Esophagus (tissue), 2 donors: Measurements from ENCODE around the gene FHIT. TPM values are rescaled to one million over a fixed set of nuclear protein-coding genes. Genes with fewer than 3 reads are reported as not detected.

Experiments
- H3K27ac ChIP-seq, 2 donors: one replicate each; pipeline ENCODE4 v1.5.1; 2013; ENCODE audit warnings: low read depth in 2 of 2, mild to moderate bottlenecking in 2 of 2, inconsistent platforms in 1 of 2, low read length in 1 of 2, moderate library complexity in 1 of 2
- H3K27me3 ChIP-seq, 2 donors: one replicate each; pipeline ENCODE4 v1.6.1; 2013; ENCODE audit warnings: low read length in 2 of 2, control low read depth in 1 of 2, mild to moderate bottlenecking in 1 of 2; ENCODE audit not compliant: insufficient read depth in 2 of 2, control insufficient read depth in 1 of 2
- H3K36me3 ChIP-seq, 2 donors: one replicate each; pipeline ENCODE4 v1.6.1; 2013; ENCODE audit warnings: low read length in 1 of 2; ENCODE audit not compliant: control insufficient read depth in 2 of 2, insufficient read depth in 2 of 2
- H3K4me1 ChIP-seq, 2 donors: one replicate each; pipeline ENCODE4 v1.6.1; 2013; ENCODE audit warnings: low read length in 1 of 2; ENCODE audit not compliant: control insufficient read depth in 2 of 2, insufficient read depth in 2 of 2
- H3K4me3 ChIP-seq, 2 donors: one replicate each; pipeline ENCODE4 v1.5.1; 2013; ENCODE audit warnings: low read length in 2 of 2, mild to moderate bottlenecking in 2 of 2, low read depth in 1 of 2, moderate library complexity in 1 of 2
- H3K9me3 ChIP-seq, 2 donors: one replicate each; pipeline ENCODE4 v1.6.1; 2013; ENCODE audit warnings: mild to moderate bottlenecking in 2 of 2, low read depth in 1 of 2, low read length in 1 of 2, moderate library complexity in 1 of 2; ENCODE audit not compliant: control insufficient read depth in 2 of 2, insufficient read depth in 1 of 2
- WGBS, 2 donors: extraction: QIAGEN DNeasy Blood & Tissue Kit; methylation state at CpG; one replicate each; pipeline ENCODE4 v1.1.7; 2013; 5-methylcytosine and 5-hydroxymethylcytosine counted together
- polyA plus RNA-seq, 2 donors: library from polyadenylated mRNA; stranded (reverse); fragments of 200-250 nt; gene quantifications; one replicate each; pipeline ENCODE4 v1.2.3, GENCODE V29; 2013
- donor health status: healthy with polysubstance abuse.
- donor health status: Bipolar disorder and iron deficiency.

The FHIT gene
- polyA plus RNA-seq, 2 donors = 3.4 to 5.0 TPM

DNA sequence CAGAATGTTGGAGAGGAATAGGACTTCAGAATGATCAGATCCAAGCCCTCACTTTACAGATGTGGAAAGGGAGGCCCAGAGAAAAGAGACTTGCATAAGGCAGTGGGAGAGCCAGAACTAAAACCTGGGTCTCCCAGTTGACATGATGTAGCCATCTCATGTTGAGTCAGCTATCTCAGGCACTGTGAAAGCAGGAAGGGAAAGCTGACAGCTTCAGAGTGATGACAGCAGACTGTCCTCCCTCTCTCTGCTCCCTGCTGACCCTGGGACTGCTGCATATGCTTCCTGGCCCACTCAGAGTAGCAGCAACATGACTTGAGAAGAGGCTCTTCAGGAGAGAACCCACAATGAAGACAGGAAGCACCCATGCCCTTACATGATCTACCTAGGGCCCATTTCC lies 14.7 kb downstream of the FHIT start:
- no peak overlapping the region for H3K4me3 ChIP-seq
- no peaks in the 10 kb centered on the region for H3K4me1 ChIP-seq
- no peak overlapping the region for H3K27ac ChIP-seq
- no peaks in the 10 kb centered on the region for H3K9me3 ChIP-seq
- H3K27me3 ChIP-seq = no peaks in the 10 kb centered on the region
- H3K36me3 ChIP-seq = no peaks in the 10 kb centered on the region

DNA sequence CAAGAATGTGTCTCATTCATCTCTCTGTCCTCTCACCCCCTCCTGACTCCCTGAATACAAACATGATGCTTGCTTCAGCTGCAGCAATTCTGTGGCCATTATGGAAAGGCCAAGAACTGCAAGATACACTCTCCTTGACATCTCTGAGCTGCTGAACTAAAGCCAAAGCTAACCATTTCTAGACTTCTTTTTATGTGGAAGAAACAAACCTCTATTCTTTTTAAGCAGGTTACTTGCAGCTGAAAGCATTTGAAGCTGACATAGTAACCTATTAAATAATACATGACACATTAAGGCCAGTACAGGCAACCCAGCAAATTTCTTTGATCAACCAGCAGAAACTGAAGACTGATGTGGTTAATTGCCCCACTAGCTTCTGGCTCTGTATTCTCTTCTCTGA lies 17.5 kb downstream of the FHIT start:
- Histone ChIP-seq H3K36me3 (no peaks in the 10 kb centered on the region), H3K27me3 (no peaks in the 10 kb centered on the region), H3K27ac (no peak overlapping the region), H3K4me1 (no peaks in the 10 kb centered on the region), H3K9me3 (no peaks in the 10 kb centered on the region), H3K4me3 (no peak overlapping the region)

DNA sequence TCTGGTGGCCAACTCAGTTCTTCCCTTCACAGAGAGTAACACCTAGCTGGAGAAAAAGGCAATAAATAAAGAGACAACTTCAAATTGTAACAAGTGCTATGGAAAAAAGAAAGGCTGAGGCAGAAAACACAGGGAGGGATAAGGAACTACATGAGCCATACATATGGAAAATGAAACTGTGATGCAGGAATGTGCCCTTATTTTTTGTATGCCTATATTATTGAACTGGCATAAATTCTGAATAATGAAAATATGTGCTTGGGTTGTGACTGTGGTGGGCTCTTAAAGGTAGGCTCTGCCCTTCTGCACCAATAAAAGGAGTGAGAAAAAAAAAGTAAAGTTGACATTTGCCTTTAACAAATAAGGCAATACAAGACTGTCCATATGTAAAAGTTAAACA lies 19.6 kb downstream of the FHIT start:
- Histone ChIP-seq H3K27me3 (no peaks in the 10 kb centered on the region), H3K27ac (no peak overlapping the region), H3K4me3 (no peak overlapping the region), H3K4me1 (no peaks in the 10 kb centered on the region), H3K36me3 (no peaks in the 10 kb centered on the region), H3K9me3 (no peaks in the 10 kb centered on the region)

DNA sequence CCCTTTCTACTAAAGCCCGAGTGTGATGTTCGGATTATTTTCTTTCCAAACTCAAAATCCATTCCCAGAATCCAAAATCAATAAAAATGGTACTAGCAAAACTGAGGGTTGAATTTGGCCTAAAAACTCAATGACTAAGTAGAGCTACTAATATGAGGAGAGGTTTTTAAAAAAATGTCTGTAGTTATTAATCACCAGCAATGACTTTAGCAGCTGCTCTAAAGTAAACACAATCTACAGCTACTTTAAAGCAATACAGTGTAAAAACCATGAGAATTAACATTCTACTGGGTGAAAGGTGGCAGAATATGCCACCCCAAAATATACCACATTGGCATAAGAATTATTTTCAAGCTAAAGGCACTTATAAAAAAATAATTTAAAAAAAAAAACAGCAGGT lies 23.5 kb downstream of the FHIT start:
- H3K4me1 ChIP-seq = no peaks in the 10 kb centered on the region
- no peaks in the 10 kb centered on the region for H3K36me3 ChIP-seq
- H3K4me3 ChIP-seq = no peak overlapping the region
- H3K9me3 ChIP-seq = no peaks in the 10 kb centered on the region
- H3K27ac ChIP-seq = no peak overlapping the region
- WGBS, 2 donors = 70 to 79% methylated on average over 2 of the region's 2 CpGs
- no peaks in the 10 kb centered on the region for H3K27me3 ChIP-seq

DNA sequence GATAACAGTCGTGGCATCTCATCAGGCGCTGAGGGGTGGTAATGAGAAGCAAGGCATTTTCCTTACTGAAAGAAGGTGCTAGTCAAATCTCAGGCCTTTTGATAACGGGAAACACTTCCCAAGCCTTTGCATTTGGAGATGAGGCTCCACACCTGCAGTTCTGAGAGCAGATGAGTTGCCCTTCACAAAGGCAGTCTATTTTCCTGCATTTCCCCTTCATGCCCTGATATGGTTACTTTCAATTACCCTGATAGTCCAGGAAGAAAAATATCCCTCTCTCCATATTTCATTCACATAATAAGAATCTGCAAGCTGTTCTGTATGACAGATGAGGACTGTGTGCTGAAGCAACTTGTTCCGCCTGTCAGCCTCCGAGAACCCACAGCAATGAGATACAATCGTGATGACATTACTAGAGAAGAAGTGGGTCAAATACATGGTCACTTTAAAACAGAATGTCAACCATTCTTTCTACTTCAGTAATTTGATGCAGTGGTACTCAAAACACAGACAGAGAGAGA lies 25.0 kb downstream of the FHIT start:
- Histone ChIP-seq H3K27ac (no peak overlapping the region), H3K4me1 (no peaks in the 10 kb centered on the region), H3K4me3 (no peak overlapping the region), H3K36me3 (no peaks in the 10 kb centered on the region), H3K9me3 (no peaks in the 10 kb centered on the region), H3K27me3 (no peaks in the 10 kb centered on the region)
- WGBS, 2 donors = 91 to 95% methylated on average over 6 of the region's 6 CpGs

DNA sequence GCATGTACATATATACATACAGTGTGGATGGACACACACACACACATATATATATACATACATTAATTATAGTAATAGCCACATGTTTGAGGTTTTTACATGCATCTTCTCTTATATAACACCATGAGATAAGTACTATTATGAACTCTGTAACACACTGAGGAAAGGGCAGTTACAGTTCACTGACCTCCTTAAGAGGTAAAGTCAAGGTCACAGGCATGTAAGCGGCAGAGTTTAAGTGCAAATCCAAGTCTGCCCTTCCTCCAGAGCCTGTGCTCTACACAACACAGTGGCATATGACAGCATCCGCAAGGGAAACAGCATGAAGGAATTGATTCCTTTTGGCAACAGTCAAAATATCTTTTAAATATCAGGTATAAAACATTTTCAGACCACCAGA lies 26.4 kb downstream of the FHIT start:
- no peaks in the 10 kb centered on the region for H3K36me3 ChIP-seq
- WGBS, 2 donors = 96 to 97% methylated on average over 2 of the region's 2 CpGs
- no peak overlapping the region for H3K4me3 ChIP-seq
- no peaks in the 10 kb centered on the region for H3K27me3 ChIP-seq
- H3K27ac ChIP-seq = no peak overlapping the region
- no peaks in the 10 kb centered on the region for H3K4me1 ChIP-seq
- H3K9me3 ChIP-seq = no peaks in the 10 kb centered on the region

DNA sequence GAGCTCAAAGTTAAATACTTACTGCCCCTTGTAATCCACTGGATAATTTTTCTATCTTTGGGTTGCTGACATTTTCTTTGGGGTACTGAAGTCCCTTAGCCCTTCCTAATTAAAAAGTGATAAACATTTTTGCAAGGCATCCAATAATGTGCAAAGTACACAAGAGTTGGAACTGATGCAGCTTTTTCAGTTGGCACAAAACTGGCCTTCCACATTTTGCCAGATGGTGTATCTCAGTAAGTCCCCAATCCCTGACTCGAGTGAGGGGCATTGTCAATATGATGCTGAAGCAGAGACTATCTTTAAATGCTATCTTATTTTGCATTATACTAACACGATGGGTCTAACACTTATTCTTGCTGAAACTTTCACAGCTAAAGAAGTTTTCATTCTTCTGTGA lies 27.8 kb downstream of the FHIT start:
- no peak overlapping the region for H3K4me3 ChIP-seq

DNA sequence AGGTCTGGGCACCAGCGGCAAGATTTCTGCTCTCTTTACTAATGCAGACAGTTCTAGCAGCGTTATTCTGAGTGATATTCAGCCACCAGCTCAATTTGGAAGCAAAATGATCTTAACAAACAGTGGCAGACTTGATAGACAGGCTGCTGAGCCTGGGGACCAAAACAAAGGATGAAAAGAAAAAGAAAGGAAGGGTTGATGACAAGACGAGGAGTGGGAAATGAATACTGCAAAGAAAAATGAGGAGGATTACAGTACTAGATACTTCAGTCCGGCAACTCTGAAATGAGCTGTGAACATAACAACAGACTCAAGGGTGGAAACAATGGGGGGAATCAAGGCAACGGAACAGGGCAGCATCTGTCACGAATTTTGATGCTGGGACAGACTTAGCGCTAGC lies 28.8 kb downstream of the FHIT start:
- Histone ChIP-seq H3K36me3 (no peaks in the 10 kb centered on the region), H3K27me3 (no peaks in the 10 kb centered on the region), H3K9me3 (no peaks in the 10 kb centered on the region), H3K27ac (no peak overlapping the region), H3K4me1 (no peaks in the 10 kb centered on the region), H3K4me3 (no peak overlapping the region)
- WGBS, 2 donors = 88 to 92% methylated on average over 7 of the region's 7 CpGs

More for the DNA sequence above, 27.8 kb downstream of the FHIT start:
- Histone ChIP-seq H3K9me3 (no peaks in the 10 kb centered on the region), H3K36me3 (no peaks in the 10 kb centered on the region), H3K27me3 (no peaks in the 10 kb centered on the region), H3K27ac (no peak overlapping the region), H3K4me1 (no peaks in the 10 kb centered on the region)
- 76 to 88% methylated on average over 2 of the region's 2 CpGs for WGBS, 2 donors

DNA sequence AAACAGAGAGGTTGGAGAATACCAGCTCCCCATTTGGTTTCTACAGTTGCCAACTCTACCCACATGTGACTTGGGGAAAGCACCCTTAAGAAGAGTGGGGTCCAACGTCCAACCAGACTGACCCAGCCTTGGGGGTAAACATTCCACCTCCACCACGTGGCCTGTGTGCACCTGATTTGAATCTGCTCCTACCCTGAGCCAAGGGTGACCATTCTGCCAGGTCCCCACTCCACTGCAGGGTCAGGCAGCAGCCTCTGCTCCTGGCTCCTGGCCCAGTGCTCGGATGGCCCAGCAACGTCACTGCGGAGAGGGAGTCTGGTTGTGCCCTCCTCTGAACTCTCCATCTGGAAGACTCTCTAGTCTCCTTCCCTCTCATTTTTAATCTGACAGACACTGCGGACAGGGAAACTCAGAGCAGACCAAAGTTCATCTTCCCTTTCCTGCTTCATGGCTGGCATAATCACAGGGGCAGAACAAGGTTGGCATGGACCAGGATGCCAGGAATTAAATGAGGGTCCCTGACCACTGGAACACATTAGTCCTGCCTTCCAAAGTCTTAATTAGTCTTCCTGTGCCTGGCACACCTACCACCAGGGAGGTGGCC lies 29.4 kb downstream of the FHIT start:
- 71 to 83% methylated on average over 6 of the region's 6 CpGs for WGBS, 2 donors

DNA sequence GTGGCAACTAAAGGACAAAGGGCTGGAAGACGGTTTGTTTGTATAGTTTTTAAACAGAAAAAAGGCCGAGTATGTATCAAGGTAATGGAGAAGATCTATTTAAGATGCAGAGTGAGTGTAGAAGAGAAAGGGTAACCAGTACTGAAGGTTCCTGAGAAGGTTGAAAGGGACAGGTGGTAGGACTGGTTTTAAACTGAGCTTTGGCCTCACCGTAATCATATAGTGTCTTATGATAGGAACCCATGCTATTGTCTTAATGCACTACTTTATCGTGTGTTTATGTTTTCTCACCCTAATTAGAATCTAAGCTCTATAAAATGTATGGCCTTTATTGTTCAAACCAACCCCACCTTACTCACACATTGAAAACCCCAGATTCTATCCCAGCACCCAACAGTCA lies 32.7 kb downstream of the FHIT start:
- Histone ChIP-seq H3K4me1 (no peaks in the 10 kb centered on the region), H3K27ac (no peak overlapping the region), H3K9me3 (no peaks in the 10 kb centered on the region), H3K36me3 (no peaks in the 10 kb centered on the region), H3K4me3 (no peak overlapping the region), H3K27me3 (no peaks in the 10 kb centered on the region)
- WGBS, 2 donors = 79 to 82% methylated on average over 4 of the region's 4 CpGs

More for the DNA sequence above, 29.4 kb downstream of the FHIT start:
- no peak overlapping the region for H3K27ac ChIP-seq
- H3K27me3 ChIP-seq = no peaks in the 10 kb centered on the region
- no peaks in the 10 kb centered on the region for H3K9me3 ChIP-seq
- no peaks in the 10 kb centered on the region for H3K36me3 ChIP-seq
- H3K4me3 ChIP-seq = no peak overlapping the region
- no peaks in the 10 kb centered on the region for H3K4me1 ChIP-seq
